ENCODE data around the gene USH1C.

GRCh38 chr11:17514476-17514875 lies 29.7 kb downstream of the USH1C start:
- no peak for TF ChIP-seq EZH2phosphoT487 (IDR thresholded peaks at IDR 0.05)
- no peak for TF ChIP-seq CTCF (IDR thresholded peaks at IDR 0.05)

All from neural progenitor cell (in vitro differentiated cells).